ENCODE results near the gene WDR49.

WDR49 gene

DNA sequence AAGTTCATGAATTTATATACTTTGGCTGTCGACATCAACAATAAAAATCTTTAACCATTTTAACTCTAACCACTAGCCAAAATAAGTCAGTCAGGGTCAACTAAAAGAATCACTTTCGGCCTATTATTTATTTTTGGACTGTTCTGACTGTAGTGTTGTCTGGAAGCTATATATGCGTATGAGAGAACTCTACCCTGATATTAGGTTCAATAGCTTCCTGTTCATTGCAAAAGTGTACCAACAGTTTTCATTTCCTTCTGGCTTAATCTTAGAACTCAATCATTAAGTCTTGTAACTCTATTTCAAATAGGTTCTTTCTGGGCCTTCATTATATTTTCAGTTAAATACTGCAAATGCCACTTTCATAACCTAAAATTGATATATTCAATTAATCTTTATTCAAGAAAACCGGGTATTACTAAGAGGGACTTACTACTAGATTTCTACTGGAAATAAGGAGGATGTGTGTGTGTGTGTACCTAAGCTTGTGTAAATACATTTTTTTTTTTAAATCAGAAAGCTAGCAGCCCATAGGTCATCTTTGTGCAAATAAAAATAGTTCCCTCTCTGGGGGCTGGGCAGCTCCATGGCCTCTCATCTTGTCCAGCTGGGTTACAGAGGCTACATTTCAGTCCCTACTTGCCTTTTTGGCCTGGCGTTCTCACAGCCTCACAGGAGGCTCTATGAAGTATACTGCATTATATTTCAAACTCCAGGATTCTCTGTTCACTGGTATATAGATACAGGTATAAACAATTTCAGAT is 185.7 kb downstream of the WDR49 start:
- H3K9me3 ChIP-seq (ENCODE audit: control insufficient read depth, insufficient read depth, low read length): no peaks in the 10 kb centered on the region
- no CpG with 5 or more reads among the region's 5 CpGs for WGBS (ENCODE audit: insufficient coverage, insufficient read length)
- no peak overlapping the region for H3K27ac ChIP-seq (ENCODE audit: low read length)
- DNase-seq (ENCODE audit: low read depth, low spot score): no peak
- H3K36me3 ChIP-seq (ENCODE audit: control insufficient read depth, insufficient read depth, low read length): no peaks in the 10 kb centered on the region
- H3K4me3 ChIP-seq (ENCODE audit: low read length): no peak overlapping the region
- H3K27me3 ChIP-seq (ENCODE audit: control insufficient read depth, insufficient read depth, low read length): no peaks in the 10 kb centered on the region
- H3K4me1 ChIP-seq (ENCODE audit: control insufficient read depth, insufficient read depth, low read length): no peaks in the 10 kb centered on the region

DNA sequence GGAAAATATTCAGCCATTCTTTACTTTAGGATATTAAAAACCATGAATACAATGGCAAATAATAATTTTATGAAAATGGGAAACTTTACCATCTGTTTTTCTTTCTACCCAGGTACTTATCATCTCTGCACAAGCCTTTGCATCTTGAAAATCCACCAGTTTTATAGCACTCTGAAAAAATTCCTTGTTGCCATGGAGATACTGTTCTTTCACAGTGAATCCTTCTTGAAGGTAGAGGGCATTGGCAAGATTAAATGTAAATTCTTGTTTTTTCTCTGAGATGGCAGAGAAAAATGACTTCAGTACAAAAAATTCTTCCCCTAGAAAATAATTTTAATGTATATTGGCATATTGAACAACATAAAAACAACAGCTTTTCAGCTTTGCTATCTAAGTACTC is 186.8 kb downstream of the WDR49 start:
- Histone ChIP-seq H3K9me3 (ENCODE audit: control insufficient read depth, insufficient read depth, low read length) (no peaks in the 10 kb centered on the region), H3K36me3 (ENCODE audit: control insufficient read depth, insufficient read depth, low read length) (no peaks in the 10 kb centered on the region), H3K4me3 (ENCODE audit: low read length) (no peak overlapping the region), H3K27ac (ENCODE audit: low read length) (no peak overlapping the region), H3K27me3 (ENCODE audit: control insufficient read depth, insufficient read depth, low read length) (no peaks in the 10 kb centered on the region), H3K4me1 (ENCODE audit: control insufficient read depth, insufficient read depth, low read length) (no peaks in the 10 kb centered on the region)
- no peak for DNase-seq (ENCODE audit: low read depth, low spot score)

DNA sequence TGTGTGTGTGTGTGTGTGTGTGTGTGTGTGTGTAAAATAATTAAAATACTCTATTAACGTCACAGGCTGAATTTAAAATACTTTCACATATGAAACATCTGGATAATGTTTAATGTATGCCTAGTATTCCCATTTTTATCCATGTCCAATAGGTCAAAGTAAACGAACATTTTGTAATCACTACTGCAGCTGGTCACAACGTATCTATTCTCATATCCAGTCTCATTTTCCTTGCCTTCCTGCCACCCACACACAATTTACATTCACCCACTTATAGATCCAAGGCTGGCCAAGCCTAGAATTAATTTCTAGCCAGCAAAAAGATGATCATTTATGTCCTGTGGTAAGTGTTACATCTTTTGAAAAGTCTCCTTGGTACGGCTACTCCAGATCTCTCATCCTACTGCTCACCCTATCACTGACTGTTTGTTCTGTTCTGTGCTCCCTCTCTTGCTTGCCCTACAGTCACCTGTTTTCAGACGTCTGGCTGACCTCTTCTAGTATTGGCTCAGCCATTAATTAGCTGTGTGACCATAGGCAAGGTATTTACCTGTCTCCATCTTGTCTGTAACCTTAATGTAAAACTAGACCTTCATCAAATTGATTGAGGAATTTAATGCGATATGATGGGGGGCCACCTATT is 197.5 kb downstream of the WDR49 start:
- Histone ChIP-seq H3K4me3 (ENCODE audit: low read length) (no peak overlapping the region), H3K36me3 (ENCODE audit: control insufficient read depth, insufficient read depth, low read length) (no peaks in the 10 kb centered on the region), H3K27me3 (ENCODE audit: control insufficient read depth, insufficient read depth, low read length) (no peaks in the 10 kb centered on the region), H3K9me3 (ENCODE audit: control insufficient read depth, insufficient read depth, low read length) (no peaks in the 10 kb centered on the region), H3K4me1 (ENCODE audit: control insufficient read depth, insufficient read depth, low read length) (peaks cover 2% of the 10 kb centered on the region; the same call in 1 of the 2 replicates), H3K27ac (ENCODE audit: low read length) (no peak overlapping the region)
- no CpG with 5 or more reads among the region's 6 CpGs for WGBS (ENCODE audit: insufficient coverage, insufficient read length)
- no peak for DNase-seq (ENCODE audit: low read depth, low spot score)

DNA sequence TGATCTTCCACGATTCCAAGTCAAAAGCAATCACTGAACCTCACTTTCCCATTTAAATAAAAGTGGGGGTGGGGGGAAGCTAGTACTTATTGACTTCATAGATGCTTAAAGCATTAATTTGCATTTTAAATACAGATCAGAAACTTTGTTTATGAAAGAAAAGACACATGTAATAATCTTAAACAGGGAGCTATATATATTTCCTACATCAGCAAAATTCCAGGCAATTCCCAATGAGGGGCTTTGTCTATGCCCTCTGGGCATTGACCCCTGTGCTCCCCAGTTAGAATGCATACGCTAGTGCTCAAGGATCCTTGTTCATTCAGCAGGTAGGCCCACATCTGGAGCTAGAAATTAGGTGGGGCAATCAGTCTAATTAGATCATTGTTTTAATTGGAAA is 199.9 kb downstream of the WDR49 start:
- no CpG with 5 or more reads among the region's 2 CpGs for whole genome bisulfite sequencing (ENCODE audit: insufficient coverage, insufficient read length)
- no peak for DNase-seq (ENCODE audit: low read depth, low spot score)
- Histone ChIP-seq H3K9me3 (ENCODE audit: control insufficient read depth, insufficient read depth, low read length) (no peaks in the 10 kb centered on the region), H3K4me3 (ENCODE audit: low read length) (no peak overlapping the region), H3K4me1 (ENCODE audit: control insufficient read depth, insufficient read depth, low read length) (no peaks in the 10 kb centered on the region; the same call in 1 of the 2 replicates), H3K27me3 (ENCODE audit: control insufficient read depth, insufficient read depth, low read length) (no peaks in the 10 kb centered on the region), H3K27ac (ENCODE audit: low read length) (no peak overlapping the region), H3K36me3 (ENCODE audit: control insufficient read depth, insufficient read depth, low read length) (no peaks in the 10 kb centered on the region)

DNA sequence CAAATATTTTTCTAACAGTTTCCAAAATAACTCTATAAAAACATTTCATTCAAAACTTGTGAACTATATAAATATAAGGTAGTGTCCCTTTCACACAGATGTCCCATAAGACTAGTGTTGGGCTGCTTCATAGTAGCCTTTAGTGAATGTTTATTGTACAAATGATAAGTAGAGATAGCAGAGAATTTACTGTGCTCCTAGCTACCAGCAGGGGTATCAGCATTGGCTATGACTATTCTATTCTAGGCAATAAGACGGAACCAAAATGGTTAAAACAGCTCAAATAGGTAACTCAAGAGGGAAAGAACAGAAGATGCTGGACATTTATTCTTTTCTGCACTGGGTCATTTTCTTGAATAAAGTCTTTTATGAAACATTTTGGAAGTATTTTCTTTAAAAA is 202.5 kb downstream of the WDR49 start:
- no peaks in the 10 kb centered on the region for H3K36me3 ChIP-seq (ENCODE audit: control insufficient read depth, insufficient read depth, low read length)
- H3K27me3 ChIP-seq (ENCODE audit: control insufficient read depth, insufficient read depth, low read length): no peaks in the 10 kb centered on the region
- no peak for DNase-seq (ENCODE audit: low read depth, low spot score)
- no peaks in the 10 kb centered on the region for H3K9me3 ChIP-seq (ENCODE audit: control insufficient read depth, insufficient read depth, low read length)
- no peak overlapping the region for H3K4me3 ChIP-seq (ENCODE audit: low read length)
- H3K27ac ChIP-seq (ENCODE audit: low read length): no peak overlapping the region
- H3K4me1 ChIP-seq (ENCODE audit: control insufficient read depth, insufficient read depth, low read length): no peaks in the 10 kb centered on the region; the same call in 1 of the 2 replicates
- WGBS (ENCODE audit: insufficient coverage, insufficient read length): no CpG with 5 or more reads among the region's 1 CpG

DNA sequence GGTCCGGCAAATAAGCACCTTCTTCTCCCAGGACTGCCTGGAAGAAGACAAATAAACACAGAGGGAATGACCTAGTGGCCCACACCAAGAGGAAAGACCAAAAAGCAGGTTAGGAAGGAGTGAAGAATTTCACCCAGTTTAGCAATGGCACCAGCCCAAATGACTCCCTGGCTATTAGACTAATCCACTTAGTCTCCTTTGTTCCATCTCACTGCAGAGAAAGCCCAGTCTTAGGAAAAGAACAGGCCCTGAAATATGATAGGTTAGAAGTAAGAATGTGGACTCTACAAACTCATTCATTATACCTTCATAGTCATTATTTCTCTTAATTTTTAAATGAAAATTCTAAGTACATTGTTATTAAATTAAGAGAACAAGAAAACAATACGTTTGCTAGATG is 203.1 kb downstream of the WDR49 start:
- Histone ChIP-seq H3K36me3 (ENCODE audit: control insufficient read depth, insufficient read depth, low read length) (no peaks in the 10 kb centered on the region), H3K27me3 (ENCODE audit: control insufficient read depth, insufficient read depth, low read length) (no peaks in the 10 kb centered on the region), H3K9me3 (ENCODE audit: control insufficient read depth, insufficient read depth, low read length) (no peaks in the 10 kb centered on the region), H3K4me1 (ENCODE audit: control insufficient read depth, insufficient read depth, low read length) (no peaks in the 10 kb centered on the region; the same call in 1 of the 2 replicates), H3K27ac (ENCODE audit: low read length) (no peak overlapping the region), H3K4me3 (ENCODE audit: low read length) (no peak overlapping the region)
- no CpG with 5 or more reads among the region's 2 CpGs for WGBS (ENCODE audit: insufficient coverage, insufficient read length)
- DNase-seq (ENCODE audit: low read depth, low spot score): no peak

DNA sequence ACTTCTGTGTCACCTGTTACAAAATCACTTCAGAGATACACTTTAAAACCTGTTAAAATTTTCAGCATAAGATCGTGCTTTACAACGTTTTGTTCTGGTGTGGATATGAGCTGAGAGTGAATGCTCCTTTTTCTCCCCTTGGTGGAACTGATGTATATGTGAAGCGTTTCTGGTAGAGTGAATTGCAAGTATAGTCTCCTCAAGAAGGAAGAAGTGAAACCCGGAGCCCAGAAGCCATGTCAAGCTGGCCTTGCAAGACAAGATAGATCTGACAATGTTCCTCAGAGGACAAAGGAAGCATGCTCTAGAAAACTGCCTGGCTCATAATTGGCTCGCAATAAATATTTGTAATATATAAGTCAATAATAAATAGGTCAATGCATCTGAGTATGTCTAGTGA is 203.5 kb downstream of the WDR49 start:
- Histone ChIP-seq H3K4me1 (ENCODE audit: control insufficient read depth, insufficient read depth, low read length) (no peaks in the 10 kb centered on the region; the same call in 1 of the 2 replicates), H3K27ac (ENCODE audit: low read length) (no peak overlapping the region), H3K9me3 (ENCODE audit: control insufficient read depth, insufficient read depth, low read length) (no peaks in the 10 kb centered on the region), H3K27me3 (ENCODE audit: control insufficient read depth, insufficient read depth, low read length) (no peaks in the 10 kb centered on the region), H3K4me3 (ENCODE audit: low read length) (no peak overlapping the region), H3K36me3 (ENCODE audit: control insufficient read depth, insufficient read depth, low read length) (no peaks in the 10 kb centered on the region)
- DNase-seq (ENCODE audit: low read depth, low spot score): no peak
- no CpG with 5 or more reads among the region's 5 CpGs for WGBS (ENCODE audit: insufficient coverage, insufficient read length)

DNA sequence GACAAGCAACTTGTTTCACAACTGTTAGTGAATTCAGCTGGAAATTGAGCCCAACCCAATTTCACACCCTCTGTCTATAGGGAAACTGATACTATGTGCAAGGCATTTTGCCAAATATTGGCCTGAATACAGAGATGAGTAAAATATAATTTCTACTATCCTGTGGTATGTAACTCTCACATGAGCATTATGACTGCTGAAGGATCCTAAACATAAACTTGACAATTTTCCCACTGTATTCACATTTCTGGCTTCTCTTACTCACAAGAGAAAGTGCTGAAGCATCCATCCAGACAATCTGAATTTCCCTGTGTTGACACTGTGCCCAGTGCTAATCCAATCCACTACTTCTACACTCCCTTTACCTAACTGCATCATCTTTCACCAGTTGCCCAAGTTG is 208.3 kb downstream of the WDR49 start:
- H3K4me3 ChIP-seq (ENCODE audit: low read length): no peak overlapping the region
- no peak overlapping the region for H3K27ac ChIP-seq (ENCODE audit: low read length)
- H3K36me3 ChIP-seq (ENCODE audit: control insufficient read depth, insufficient read depth, low read length): no peaks in the 10 kb centered on the region
- H3K27me3 ChIP-seq (ENCODE audit: control insufficient read depth, insufficient read depth, low read length): no peaks in the 10 kb centered on the region
- no peak for DNase-seq (ENCODE audit: low read depth, low spot score)
- H3K9me3 ChIP-seq (ENCODE audit: control insufficient read depth, insufficient read depth, low read length): no peaks in the 10 kb centered on the region
- no peaks in the 10 kb centered on the region for H3K4me1 ChIP-seq (ENCODE audit: control insufficient read depth, insufficient read depth, low read length)

DNA sequence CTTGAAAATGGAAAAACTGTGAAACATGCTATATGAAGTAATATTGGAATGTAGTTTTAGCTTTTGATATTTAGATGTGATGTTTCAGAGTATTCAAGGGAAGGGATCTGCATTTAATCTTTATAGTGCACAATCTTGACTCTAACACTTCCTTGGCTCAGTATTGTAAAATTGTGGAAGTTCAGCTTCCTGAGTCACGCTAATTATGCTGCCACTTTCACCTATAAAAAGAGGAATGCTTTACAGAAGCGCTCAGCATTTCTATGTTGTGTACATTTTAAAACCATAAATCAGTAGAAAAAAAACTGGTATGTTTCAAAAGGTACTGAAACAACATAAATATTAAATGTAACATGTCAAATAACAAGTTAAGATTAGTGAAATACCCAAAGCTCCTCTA is 212.5 kb downstream of the WDR49 start:
- no CpG with 5 or more reads among the region's 2 CpGs for WGBS (ENCODE audit: insufficient coverage, insufficient read length)
- DNase-seq (ENCODE audit: low read depth, low spot score): no peak
- H3K4me1 ChIP-seq (ENCODE audit: control insufficient read depth, insufficient read depth, low read length): no peaks in the 10 kb centered on the region
- no peaks in the 10 kb centered on the region for H3K36me3 ChIP-seq (ENCODE audit: control insufficient read depth, insufficient read depth, low read length)
- no peaks in the 10 kb centered on the region for H3K27me3 ChIP-seq (ENCODE audit: control insufficient read depth, insufficient read depth, low read length)
- no peaks in the 10 kb centered on the region for H3K9me3 ChIP-seq (ENCODE audit: control insufficient read depth, insufficient read depth, low read length)
- H3K27ac ChIP-seq (ENCODE audit: low read length): no peak overlapping the region
- no peak overlapping the region for H3K4me3 ChIP-seq (ENCODE audit: low read length)

DNA sequence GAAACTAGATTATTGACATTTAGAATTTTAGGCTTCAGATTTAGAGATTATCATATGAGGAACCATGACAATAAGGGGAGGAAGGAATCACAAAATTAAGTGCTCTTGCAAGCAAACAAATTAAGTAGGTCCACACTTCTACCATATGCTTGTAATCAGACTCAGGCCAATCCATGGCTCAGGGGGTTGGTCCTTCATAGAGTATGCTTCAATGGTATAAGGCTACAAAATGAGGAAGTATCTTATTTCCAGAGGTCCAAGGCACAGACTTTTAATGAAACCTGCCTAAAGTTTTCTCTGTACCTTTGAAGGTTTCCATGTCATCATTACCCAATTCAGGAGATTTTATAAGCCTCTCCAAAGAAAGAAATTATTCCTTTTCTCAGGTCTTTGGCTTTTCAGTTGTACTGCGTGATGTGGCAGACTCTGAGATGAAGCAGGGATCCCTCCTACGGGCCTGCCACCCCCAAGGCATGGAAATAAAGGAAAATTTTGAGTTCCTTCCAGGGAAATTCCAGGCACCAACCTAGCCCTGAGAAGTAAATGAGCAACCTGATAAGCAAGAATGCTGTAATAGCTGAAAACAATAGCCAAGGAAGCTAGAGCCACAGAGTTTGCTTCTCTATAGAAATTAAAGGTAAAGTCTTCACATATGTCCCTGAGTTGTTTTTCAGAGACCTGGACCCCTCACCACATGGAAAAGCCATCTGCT is 216.2 kb downstream of the WDR49 start:
- H3K36me3 ChIP-seq (ENCODE audit: control insufficient read depth, insufficient read depth, low read length): no peaks in the 10 kb centered on the region
- H3K9me3 ChIP-seq (ENCODE audit: control insufficient read depth, insufficient read depth, low read length): no peaks in the 10 kb centered on the region
- H3K4me1 ChIP-seq (ENCODE audit: control insufficient read depth, insufficient read depth, low read length): no peaks in the 10 kb centered on the region
- H3K27ac ChIP-seq (ENCODE audit: low read length): no peak overlapping the region
- DNase-seq (ENCODE audit: low read depth, low spot score): no peak
- H3K27me3 ChIP-seq (ENCODE audit: control insufficient read depth, insufficient read depth, low read length): no peaks in the 10 kb centered on the region
- no peak overlapping the region for H3K4me3 ChIP-seq (ENCODE audit: low read length)
- WGBS (ENCODE audit: insufficient coverage, insufficient read length): no CpG with 5 or more reads among the region's 2 CpGs

All from iPS DF 6.9 (cell line).